GM19438 (cell line): ENCODE measurements around the gene GRIN2A.

Source experiments
- ATAC-seq: cut with Tn5 transposase; IDR thresholded peaks from one replicate; pipeline ENCODE4 v1.9.1; 2021; ENCODE audit warnings: low read depth; ENCODE audit not compliant: unreplicated experiment

The GRIN2A gene

DNA sequence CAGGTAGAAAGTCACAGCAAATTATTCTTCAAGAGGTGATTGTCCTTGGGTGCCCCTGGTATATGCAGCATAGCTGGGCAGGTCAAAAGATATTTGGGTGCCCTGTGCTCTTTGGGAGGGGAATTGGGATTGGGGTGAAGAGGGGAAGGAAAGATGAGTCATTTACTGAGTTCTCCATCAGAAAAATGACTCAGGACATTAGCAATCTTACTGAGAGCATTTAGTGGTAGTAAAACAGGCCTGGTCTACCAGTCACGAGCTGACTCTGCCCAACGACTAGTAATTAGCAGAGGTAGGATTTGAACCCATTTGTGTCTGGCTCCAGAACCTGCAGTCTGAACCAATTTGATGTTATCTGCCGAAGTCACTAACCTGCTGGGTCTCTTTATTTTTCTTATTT lies 6.0 kb upstream of the GRIN2A start:
- no peak for ATAC-seq

DNA sequence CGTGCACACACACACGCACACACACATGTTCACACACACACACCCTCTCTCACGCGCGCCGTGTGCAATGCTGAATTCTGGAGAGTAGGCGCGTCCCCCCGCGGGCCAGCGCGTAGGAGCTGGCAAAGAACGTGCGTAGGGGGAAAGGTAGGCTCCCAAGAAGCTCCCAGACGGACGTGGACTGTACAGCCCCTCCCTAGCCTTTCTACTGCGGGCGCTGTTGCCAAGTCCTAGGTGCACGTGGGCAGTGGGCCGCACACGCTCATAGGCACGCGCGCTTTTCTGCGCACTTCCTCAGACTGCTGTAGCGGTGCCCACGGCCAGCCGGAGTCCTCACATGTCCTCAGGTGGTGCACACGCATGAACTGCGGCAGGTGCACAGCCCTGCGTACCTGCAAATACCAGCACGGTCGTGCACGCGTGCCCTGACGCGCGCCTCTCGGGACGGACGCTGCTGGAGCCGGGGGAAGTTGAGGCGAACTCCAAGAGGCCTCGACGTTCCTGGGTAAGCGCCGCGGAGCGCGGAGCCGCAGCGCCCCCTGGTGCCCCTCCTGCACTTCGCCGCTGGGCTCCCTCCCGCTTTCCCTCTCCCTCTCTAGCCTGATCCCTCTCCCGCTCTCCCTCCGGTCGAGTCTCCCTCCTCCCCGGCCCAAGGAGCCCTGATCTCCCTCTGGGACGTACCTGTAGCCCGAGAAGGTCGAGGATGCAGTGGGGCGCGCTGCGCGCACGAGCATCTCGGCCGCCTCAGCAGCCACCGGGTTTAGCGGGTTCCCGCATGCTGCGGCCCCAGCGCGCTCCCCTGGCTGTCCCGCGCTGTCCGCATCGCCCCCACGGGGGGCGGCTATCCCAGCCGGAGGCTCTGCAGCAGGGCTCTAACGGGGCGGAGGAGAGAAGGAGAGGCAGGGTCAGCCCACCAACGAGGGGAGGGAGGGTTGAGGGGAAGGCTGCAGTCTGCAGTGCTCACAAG lies 749 bp downstream of the GRIN2A start:
- no peak for ATAC-seq

DNA sequence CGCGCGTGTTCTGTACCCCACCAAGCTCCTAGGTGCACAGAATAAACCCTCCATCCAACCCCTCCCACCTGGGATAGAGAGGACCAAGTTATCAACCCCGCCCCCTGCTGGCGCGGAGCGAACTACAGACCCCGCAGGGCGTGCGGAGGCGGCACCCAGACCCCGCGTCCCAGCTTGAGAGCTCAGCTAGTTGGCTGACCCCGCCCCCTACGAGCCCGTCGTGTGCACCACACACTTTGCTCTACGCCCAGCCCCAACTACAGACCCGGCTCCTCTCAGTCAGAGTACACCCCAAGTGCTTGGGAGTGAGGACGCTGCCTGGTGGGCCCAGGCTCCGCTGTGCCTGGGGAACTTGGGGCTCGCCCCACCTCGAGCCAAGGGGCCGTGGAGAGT lies 1.5 kb downstream of the GRIN2A start:
- ATAC-seq, result no peak

GRCh38 chr16:10180042-10180770 lies 2.0 kb downstream of the GRIN2A start:
- no peak for ATAC-seq

GRCh38 chr16:10178526-10178925 lies 3.7 kb downstream of the GRIN2A start:
- no peak for ATAC-seq

GRCh38 chr16:10178080-10178479 lies 4.1 kb downstream of the GRIN2A start:
- no peak for ATAC-seq

GRCh38 chr16:10172848-10173655 lies 9.2 kb downstream of the GRIN2A start:
- ATAC-seq, result no peak

DNA sequence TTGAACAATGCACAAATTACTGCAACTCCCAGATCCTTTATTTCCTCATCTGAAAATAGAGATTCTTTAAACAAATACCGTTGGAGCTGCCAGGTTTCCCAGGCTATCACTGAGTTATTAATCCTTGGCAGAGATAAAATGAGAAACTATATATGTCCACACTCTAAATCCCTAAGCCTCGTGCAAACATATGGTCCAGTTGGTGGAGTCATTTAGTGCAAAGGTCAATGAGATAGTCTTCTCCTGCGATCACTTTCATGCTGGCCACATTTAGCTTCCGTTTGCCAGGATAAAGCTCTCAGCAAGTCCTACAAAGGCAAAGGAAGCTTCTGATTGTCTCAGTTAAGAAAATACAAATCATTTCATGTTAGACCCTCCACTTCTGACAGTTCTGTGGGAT lies 11.0 kb downstream of the GRIN2A start:
- no peak for ATAC-seq

- ATAC-seq, result no peak
Measured at GRCh38 chr16:10169904-10170410, 12.3 kb downstream of the GRIN2A start.

DNA sequence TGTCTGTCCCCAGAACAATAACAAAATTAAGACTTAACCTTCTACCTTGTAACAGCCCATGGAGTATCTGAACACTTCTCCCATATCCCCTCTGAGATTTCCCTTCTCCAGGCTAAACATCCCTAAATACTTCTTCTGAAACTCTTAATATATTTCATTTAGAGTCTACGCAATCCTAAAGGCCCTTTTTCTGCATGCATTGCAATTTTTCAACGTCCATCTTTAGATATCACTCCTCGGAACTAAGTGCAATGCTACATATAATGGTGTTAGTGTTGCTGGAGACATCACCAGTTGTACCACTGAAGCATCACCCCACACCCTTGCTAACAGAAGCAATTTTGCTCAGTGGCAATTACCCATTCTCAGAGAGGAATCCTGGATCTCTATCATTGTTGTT lies 13.2 kb downstream of the GRIN2A start:
- ATAC-seq, result no peak

DNA sequence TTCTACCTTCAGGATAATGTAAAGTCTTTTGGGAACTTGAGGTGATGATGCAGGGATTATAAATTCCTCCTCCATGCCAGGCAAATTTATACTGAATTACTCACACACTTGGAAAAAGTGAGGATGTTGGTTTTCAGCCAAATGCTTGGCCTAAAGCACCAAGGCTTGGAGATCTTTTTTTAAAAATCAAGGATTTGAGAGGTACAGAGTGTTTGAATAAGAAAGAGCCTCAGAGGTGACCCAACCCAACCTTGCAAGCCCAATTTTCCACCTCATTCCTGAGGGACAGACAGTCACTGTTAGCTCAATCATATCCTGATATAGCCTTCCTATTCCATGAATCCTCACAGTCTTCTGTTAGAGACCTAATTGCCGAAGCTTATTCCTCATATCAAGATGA lies 14.0 kb downstream of the GRIN2A start:
- ATAC-seq, result no peak

DNA sequence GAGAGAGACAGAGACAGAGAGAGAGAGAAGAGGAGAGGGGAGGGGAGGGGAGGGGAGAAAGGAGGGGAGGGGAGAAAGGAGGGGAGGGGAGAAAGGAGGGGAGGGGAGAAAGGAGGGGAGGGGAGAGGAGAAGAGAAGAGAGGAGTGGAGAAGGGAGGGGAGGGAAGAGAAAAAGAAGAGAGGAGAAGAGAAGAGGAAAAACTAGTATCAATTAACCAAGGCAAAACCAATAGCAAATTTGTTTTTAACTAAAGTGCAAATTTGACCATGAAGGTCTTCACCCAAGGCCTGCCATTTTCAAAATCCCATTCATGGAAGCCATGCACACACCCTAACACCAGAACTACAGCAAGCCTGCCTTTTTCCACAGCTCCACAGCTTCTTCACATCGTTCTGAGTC lies 16.6 kb downstream of the GRIN2A start:
- ATAC-seq, result no peak

- no peak for ATAC-seq
Measured at GRCh38 chr16:10162981-10163380, 19.2 kb downstream of the GRIN2A start.

DNA sequence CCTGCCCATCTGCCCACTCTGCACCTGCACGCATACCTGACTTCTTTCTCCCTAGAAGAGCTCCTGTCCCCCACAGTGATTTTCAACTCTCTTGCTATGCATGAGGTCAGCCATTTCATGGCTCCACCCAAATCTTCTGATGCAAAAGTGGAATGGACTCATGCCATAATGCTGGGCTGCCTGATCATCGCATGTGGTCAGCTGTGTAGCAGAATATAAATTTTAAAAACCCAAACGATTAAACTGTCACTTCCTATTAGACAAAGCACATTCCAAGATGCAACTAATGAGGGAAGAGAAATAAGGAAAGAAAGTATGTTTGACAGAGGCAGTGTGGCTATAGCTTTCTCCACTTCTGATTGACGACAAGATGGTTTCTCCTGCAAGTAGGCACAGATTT lies 26.1 kb downstream of the GRIN2A start:
- no peak for ATAC-seq

- no peak for ATAC-seq
Measured at GRCh38 chr16:10154389-10154788, 27.8 kb downstream of the GRIN2A start.

GRCh38 chr16:10153985-10154384 lies 28.2 kb downstream of the GRIN2A start:
- ATAC-seq, result no peak

- ATAC-seq, result no peak
Measured at GRCh38 chr16:10151718-10152117, 30.5 kb downstream of the GRIN2A start.

DNA sequence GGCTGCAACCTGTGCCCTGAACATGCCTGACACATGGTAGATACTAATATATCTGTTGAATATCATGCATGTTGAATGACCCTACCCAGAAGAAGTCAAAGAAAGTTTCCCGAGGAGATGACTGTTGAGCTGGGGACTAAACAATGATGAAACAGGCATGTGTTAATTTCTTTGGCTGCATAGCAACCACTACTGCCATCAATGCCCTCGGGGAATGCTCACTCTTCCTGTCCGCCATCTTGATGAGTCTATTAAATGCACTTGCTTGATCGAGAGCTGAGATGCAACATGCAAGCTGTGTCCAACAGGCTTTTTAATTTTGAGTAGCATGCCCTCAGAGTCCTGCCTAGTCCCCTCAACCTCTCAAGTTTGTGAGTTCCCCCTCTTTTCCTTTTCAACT lies 31.3 kb downstream of the GRIN2A start:
- ATAC-seq, result no peak

DNA sequence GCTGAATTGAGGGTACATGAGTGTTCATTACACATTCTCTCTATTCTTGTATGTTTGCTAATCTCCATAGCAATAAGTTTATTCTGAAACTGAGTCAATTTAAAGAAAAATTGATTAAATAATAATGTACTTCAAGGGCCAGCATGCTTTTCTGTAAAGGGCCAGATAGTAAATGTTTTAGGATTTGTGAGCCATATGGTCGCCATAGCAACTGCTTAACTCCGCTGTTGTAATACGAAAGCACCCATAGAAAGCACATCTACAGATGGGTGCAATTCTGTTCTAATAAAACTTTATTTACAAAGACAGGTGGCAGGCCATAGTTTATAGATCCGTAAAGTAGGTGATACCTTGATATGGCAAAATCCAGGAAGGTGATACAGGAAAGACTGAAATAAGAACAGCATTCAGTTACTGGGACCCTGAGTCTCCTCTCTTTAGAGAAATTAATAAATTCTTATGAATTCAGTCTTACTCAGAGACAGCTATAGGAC lies 36.6 kb downstream of the GRIN2A start:
- no peak for ATAC-seq

DNA sequence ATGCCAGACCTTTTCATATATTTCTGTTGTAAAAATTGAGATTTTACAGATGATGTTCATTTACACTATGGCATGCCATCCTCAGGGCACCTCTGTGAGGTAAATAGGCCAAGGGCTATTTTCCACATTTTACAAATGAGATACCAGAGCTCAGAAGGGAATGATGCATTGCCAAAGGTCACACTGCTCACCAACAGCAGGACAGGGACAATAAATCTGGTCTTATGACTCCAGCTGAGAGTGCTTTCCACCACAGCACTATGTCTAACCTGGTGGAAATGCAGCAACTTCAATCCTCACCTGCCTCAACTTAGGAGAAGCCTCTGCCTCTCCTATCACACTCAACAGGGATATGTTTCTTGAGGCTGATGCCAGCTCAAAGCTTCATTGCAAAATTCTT lies 40.6 kb downstream of the GRIN2A start:
- ATAC-seq, result no peak

GRCh38 chr16:10138881-10139280 lies 43.3 kb downstream of the GRIN2A start:
- ATAC-seq, result no peak
